OCI-LY7 (cell line): Measurements from ENCODE around the gene MINDY3. TPM values are rescaled to one million over a fixed set of nuclear protein-coding genes. Genes with fewer than 3 reads are reported as not detected.

Experiments used
- BruUV-seq: library from RNA; stranded (reverse); fragments of 400-500 nt; replicated peaks from 2 replicates; lab custom pipeline; 2021; lab: Mats Ljungman, UMichigan
- CTCF ChIA-PET: fragments of 300-600 bp; sonication (Branson Sonifier 250); formaldehyde crosslinking; loops from one replicate; lab custom pipeline; 2022; ENCODE audit warnings: antibody characterized with exemption; ENCODE audit not compliant: unreplicated experiment; lab: Charles Lee
- POLR2A ChIA-PET: fragments of 300-600 bp; sonication (Branson Sonifier 250); formaldehyde crosslinking; loops from one replicate; lab custom pipeline; 2022; ENCODE audit warnings: antibody characterized with exemption; lab: Charles Lee
- DNase-seq: peaks from one replicate; pipeline ENCODE4 v3.0.0-alpha.2; 2015; ENCODE audit warnings: low spot score
- H2AFZ ChIP-seq: fragments of 200-600 bp; sonication (generic), shearing (Covaris generic); 2 replicates; pipeline ENCODE4 v1.6.1; 2014; ENCODE audit warnings: mild to moderate bottlenecking, antibody characterized with exemption, low read length, moderate library complexity
- H3K27ac ChIP-seq: fragments of 200-600 bp; sonication (generic); 2 replicates; pipeline ENCODE4 v1.5.1; 2014; ENCODE audit warnings: mixed run types, low read depth, mild to moderate bottlenecking, moderate library complexity, low read length, inconsistent platforms; ENCODE audit not compliant: poor library complexity, severe bottlenecking
- H3K36me3 ChIP-seq: fragments of 200-600 bp; sonication (generic); 2 replicates; pipeline ENCODE4 v1.6.1; 2014; ENCODE audit warnings: mild to moderate bottlenecking, antibody characterized with exemption, low read length, moderate library complexity, mixed read lengths; ENCODE audit not compliant: insufficient read depth
- H3K4me1 ChIP-seq: fragments of 200-600 bp; sonication (generic); 2 replicates; pipeline ENCODE4 v1.5.1; 2014; ENCODE audit warnings: mild to moderate bottlenecking, low read length; ENCODE audit not compliant: insufficient read depth, poor library complexity, severe bottlenecking
- H3K4me2 ChIP-seq: fragments of 200-600 bp; sonication (generic); 2 replicates; pipeline ENCODE4 v1.6.1; 2014; ENCODE audit warnings: mild to moderate bottlenecking, low read length
- H3K4me3 ChIP-seq: fragments of 200-600 bp; sonication (generic); 2 replicates; pipeline ENCODE4 v1.5.1; 2014; ENCODE audit warnings: mild to moderate bottlenecking, low read depth, low read length; ENCODE audit not compliant: poor library complexity, severe bottlenecking
- H3K79me2 ChIP-seq: fragments of 200-600 bp; sonication (generic); 2 replicates; pipeline ENCODE4 v1.6.1; 2016; ENCODE audit warnings: low read depth, mild to moderate bottlenecking, low read length, moderate library complexity, mixed read lengths; ENCODE audit not compliant: insufficient read depth
- H3K9me2 ChIP-seq: fragments of 200-600 bp; sonication (generic); 2 replicates; pipeline ENCODE4 v1.6.1; 2016; ENCODE audit warnings: mild to moderate bottlenecking, low read length, mixed read lengths; ENCODE audit not compliant: insufficient read depth
- H3K9me3 ChIP-seq: fragments of 200-600 bp; sonication (generic); 2 replicates; pipeline ENCODE4 v1.6.1; 2014; ENCODE audit warnings: mild to moderate bottlenecking, mixed run types, low read length, mixed read lengths
- H4K20me1 ChIP-seq: fragments of 200-600 bp; sonication (generic); 2 replicates; pipeline ENCODE4 v1.6.1; 2014; ENCODE audit warnings: mild to moderate bottlenecking, antibody characterized with exemption, low read length, moderate library complexity, mixed read lengths; ENCODE audit not compliant: insufficient read depth
- CTCF ChIP-seq: fragments of 200-600 bp; sonication (generic); conservative IDR thresholded peaks from 2 replicates; pipeline ENCODE4 v1.5.1; 2014; ENCODE audit warnings: mild to moderate bottlenecking, antibody characterized with exemption, low read length, moderate library complexity, mixed read lengths
- EZH2phosphoT487 ChIP-seq: fragments of 200-600 bp; sonication (generic); IDR thresholded peaks from 2 replicates; pipeline ENCODE4 v1.6.1; 2018; ENCODE audit warnings: low read depth, borderline replicate concordance, mild to moderate bottlenecking, mixed run types, antibody characterized with exemption, low read length, moderate library complexity, mixed read lengths
- intact Hi-C: fragments of 100-400 bp; cut with micrococcal nuclease; formaldehyde crosslinking; loops from one replicate; pipeline ENCODE4 v1.10.0; 2022; ENCODE audit not compliant: unreplicated experiment
- total RNA-seq, 2 experiments: library from RNA; depleted of rRNA in 1 of 2; stranded (reverse); fragments of >200 nt in 1 of 2; shearing (Covaris generic) in 1 of 2; gene quantifications; 2 replicates each; pipeline ENCODE4 v1.2.3, GENCODE V29; 2014 to 2022

Gene MINDY3
- total RNA-seq, 2 experiments from 2014 or later = 15.7 to 23.3 TPM

- no peak overlapping the region for H3K4me3 ChIP-seq
- H4K20me1 ChIP-seq = no peaks in the 10 kb centered on the region
- no TSS peak for BruUV-seq
Observed at GRCh38 chr10:15871823-15872222, 11.5 kb upstream of the MINDY3 start.

GRCh38 chr10:15869935-15870334 is 9.6 kb upstream of the MINDY3 start:
- Histone ChIP-seq H4K20me1 (no peaks in the 10 kb centered on the region), H3K79me2 (no peaks in the 10 kb centered on the region), H3K9me2 (no peaks in the 10 kb centered on the region), H3K36me3 (no peaks in the 10 kb centered on the region), H3K4me3 (no peak overlapping the region), H3K4me1 (no peaks in the 10 kb centered on the region), H3K27ac (no peak overlapping the region), H3K9me3 (no peaks in the 10 kb centered on the region), H2AFZ (no peak overlapping the region), H3K4me2 (no peak overlapping the region)
- DNase-seq = no peak
- CTCF ChIA-PET = no interaction called here
- no TSS peak for BruUV-seq
- POLR2A ChIA-PET = no interaction called here
- intact Hi-C loops = loop anchor here (10.0 kb wide), 2 partner anchors 1365 to 1775 kb away; partner anchors contain the start of gene STAM
- TF ChIP-seq CTCF (no peak), EZH2phosphoT487 (no peak)

More at GRCh38 chr10:15871823-15872222, 11.5 kb upstream of the MINDY3 start:
- TF ChIP-seq CTCF (no peak), EZH2phosphoT487 (no peak)
- Histone ChIP-seq H3K27ac (no peak overlapping the region), H3K9me3 (no peaks in the 10 kb centered on the region), H3K79me2 (no peaks in the 10 kb centered on the region), H2AFZ (no peak overlapping the region), H3K4me2 (no peak overlapping the region), H3K4me1 (no peaks in the 10 kb centered on the region), H3K9me2 (no peaks in the 10 kb centered on the region), H3K36me3 (no peaks in the 10 kb centered on the region)
- ChIA-PET CTCF (no interaction called here), POLR2A (no interaction called here)
- no peak for DNase-seq
- intact Hi-C loops = no loop called here

- Histone ChIP-seq H3K9me3 (no peaks in the 10 kb centered on the region), H3K4me2 (no peak overlapping the region), H3K4me3 (no peak overlapping the region), H3K9me2 (no peaks in the 10 kb centered on the region), H3K36me3 (no peaks in the 10 kb centered on the region), H2AFZ (no peak overlapping the region), H4K20me1 (no peaks in the 10 kb centered on the region), H3K4me1 (no peaks in the 10 kb centered on the region), H3K27ac (no peak overlapping the region), H3K79me2 (no peaks in the 10 kb centered on the region)
- DNase-seq = no peak
- intact Hi-C loops = loop anchor here (10.0 kb wide), 2 partner anchors 1367 to 1777 kb away; partner anchors contain the start of gene STAM
- no TSS peak for BruUV-seq
- TF ChIP-seq EZH2phosphoT487 = no peak
- no peak for TF ChIP-seq CTCF
- ChIA-PET POLR2A (no interaction called here), CTCF (no interaction called here)
Observed at GRCh38 chr10:15868006-15868405, 7.7 kb upstream of the MINDY3 start.
